ENCODE measurements around the gene ATP5MC2.

The ATP5MC2 gene

GRCh38 chr12:53714004-53714403 is 38.1 kb upstream of the ATP5MC2 start:
- TF ChIP-seq CTBP1 (IDR thresholded peaks at IDR 0.05; ENCODE audit: borderline replicate concordance) (no peak), ZNF384 (IDR thresholded peaks at IDR 0.05) (no peak), ELF4 (IDR thresholded peaks at IDR 0.05) (no peak), BHLHE40 (IDR thresholded peaks at IDR 0.05; ENCODE audit: borderline replicate concordance) (no peak), SP1 (IDR thresholded peaks at IDR 0.05) (no peak), NFRKB (IDR thresholded peaks at IDR 0.05) (no peak), PKNOX1 (IDR thresholded peaks at IDR 0.05) (no peak), FOXA1 (IDR thresholded peaks at IDR 0.05) (no peak), HDGF (IDR thresholded peaks at IDR 0.05; ENCODE audit: borderline replicate concordance) (no peak), FOXM1 (IDR thresholded peaks at IDR 0.05; ENCODE audit: borderline replicate concordance) (no peak)
- DNase-seq (ENCODE audit: extremely low spot score) = no peak
- POLR2A ChIA-PET = interaction anchor here (1.1 to 1.2 kb wide), 2 partner anchors 14 to 25 kb away, joined by 3 read pairs; partner anchors contain the start of gene CALCOCO1
- CTCF ChIA-PET = interaction anchor here (1.6 kb wide), 1 partner anchor 33 kb away, joined by 6 read pairs; no protein-coding TSS in a partner anchor

GRCh38 chr12:53713516-53713915 is 37.6 kb upstream of the ATP5MC2 start:
- no peak for DNase-seq (ENCODE audit: extremely low spot score)
- TF ChIP-seq SUZ12 (IDR thresholded peaks at IDR 0.05) = no peak
- TF ChIP-seq PKNOX1 (IDR thresholded peaks at IDR 0.05) = no peak
- TF ChIP-seq FOXA1 (IDR thresholded peaks at IDR 0.05) = no peak
- TF ChIP-seq L3MBTL2 (conservative IDR thresholded peaks at IDR 0.05) = no peak
- no peak for TF ChIP-seq ARNT (IDR thresholded peaks at IDR 0.05)
- TF ChIP-seq TARDBP (IDR thresholded peaks at IDR 0.05) = no peak
- no peak for TF ChIP-seq ZNF384 (IDR thresholded peaks at IDR 0.05)
- no peak for TF ChIP-seq FOXM1 (IDR thresholded peaks at IDR 0.05; ENCODE audit: borderline replicate concordance)
- TF ChIP-seq LEF1 (IDR thresholded peaks at IDR 0.05; ENCODE audit: borderline replicate concordance) = no peak
- no peak for TF ChIP-seq NFRKB (IDR thresholded peaks at IDR 0.05)
- TF ChIP-seq ELF4 (IDR thresholded peaks at IDR 0.05) = no peak
- TF ChIP-seq FOXK2 (IDR thresholded peaks at IDR 0.05) = no peak
- TF ChIP-seq BHLHE40 (IDR thresholded peaks at IDR 0.05; ENCODE audit: borderline replicate concordance) = no peak
- TF ChIP-seq SP1 (IDR thresholded peaks at IDR 0.05) = no peak
- TF ChIP-seq HDGF (IDR thresholded peaks at IDR 0.05; ENCODE audit: borderline replicate concordance) = no peak
- TF ChIP-seq CTBP1 (IDR thresholded peaks at IDR 0.05; ENCODE audit: borderline replicate concordance) = no peak
- CTCF ChIA-PET = interaction anchor here (1.6 kb wide), 1 partner anchor 33 kb away, joined by 6 read pairs; no protein-coding TSS in a partner anchor
- POLR2A ChIA-PET = interaction anchor here (1.1 to 1.2 kb wide), 2 partner anchors 14 to 25 kb away, joined by 3 read pairs; partner anchors contain the start of gene CALCOCO1

GRCh38 chr12:53712059-53712643 is 36.3 kb upstream of the ATP5MC2 start:
- CTCF ChIA-PET = no interaction called here
- POLR2A ChIA-PET = no interaction called here
- peak; percentile 21 for DNase-seq (ENCODE audit: extremely low spot score)
- no peak for TF ChIP-seq ELF4 (IDR thresholded peaks at IDR 0.05)
- TF ChIP-seq NFRKB (IDR thresholded peaks at IDR 0.05) = no peak
- TF ChIP-seq SUZ12 (IDR thresholded peaks at IDR 0.05) = no peak
- no peak for TF ChIP-seq HDGF (IDR thresholded peaks at IDR 0.05; ENCODE audit: borderline replicate concordance)
- no peak for TF ChIP-seq ARNT (IDR thresholded peaks at IDR 0.05)
- no peak for TF ChIP-seq L3MBTL2 (conservative IDR thresholded peaks at IDR 0.05)

GRCh38 chr12:53710091-53710490 is 34.2 kb upstream of the ATP5MC2 start:
- POLR2A ChIA-PET = no interaction called here
- CTCF ChIA-PET = interaction anchor here (3.1 to 4.1 kb wide), 2 partner anchors 34 to 36 kb away, joined by 14 to 23 read pairs; no protein-coding TSS in a partner anchor

GRCh38 chr12:53709671-53710070 is 33.8 kb upstream of the ATP5MC2 start:
- POLR2A ChIA-PET = no interaction called here
- TF ChIP-seq ELF4 (IDR thresholded peaks at IDR 0.05) (no peak), SUZ12 (IDR thresholded peaks at IDR 0.05) (no peak), CTBP1 (IDR thresholded peaks at IDR 0.05; ENCODE audit: borderline replicate concordance) (no peak)
- no peak for DNase-seq (ENCODE audit: extremely low spot score)
- CTCF ChIA-PET = interaction anchor here (3.1 to 4.1 kb wide), 2 partner anchors 34 to 37 kb away, joined by 14 to 23 read pairs; no protein-coding TSS in a partner anchor

More at GRCh38 chr12:53710091-53710490, 34.2 kb upstream of the ATP5MC2 start:
- DNase-seq (ENCODE audit: extremely low spot score) = no peak
- TF ChIP-seq FOXM1 (IDR thresholded peaks at IDR 0.05; ENCODE audit: borderline replicate concordance) (no peak), L3MBTL2 (conservative IDR thresholded peaks at IDR 0.05) (no peak), NFRKB (IDR thresholded peaks at IDR 0.05) (no peak), BHLHE40 (IDR thresholded peaks at IDR 0.05; ENCODE audit: borderline replicate concordance) (no peak), TARDBP (IDR thresholded peaks at IDR 0.05) (no peak), CTBP1 (IDR thresholded peaks at IDR 0.05; ENCODE audit: borderline replicate concordance) (no peak), ZNF384 (IDR thresholded peaks at IDR 0.05) (no peak), SUZ12 (IDR thresholded peaks at IDR 0.05) (no peak), LEF1 (IDR thresholded peaks at IDR 0.05; ENCODE audit: borderline replicate concordance) (no peak), ELF4 (IDR thresholded peaks at IDR 0.05) (no peak), FOXA1 (IDR thresholded peaks at IDR 0.05) (no peak), HDGF (IDR thresholded peaks at IDR 0.05; ENCODE audit: borderline replicate concordance) (no peak)

- POLR2A ChIA-PET = no interaction called here
- CTCF ChIA-PET = interaction anchor here (4.6 kb wide), 1 partner anchor 39 kb away, joined by 129 read pairs; no protein-coding TSS in a partner anchor
Observed at GRCh38 chr12:53706080-53706479, 30.2 kb upstream of the ATP5MC2 start.

More at GRCh38 chr12:53706080-53706479, 30.2 kb upstream of the ATP5MC2 start:
- no peak for DNase-seq (ENCODE audit: extremely low spot score)
- TF ChIP-seq FOXA1 (IDR thresholded peaks at IDR 0.05) = no peak
- no peak for TF ChIP-seq FOXM1 (IDR thresholded peaks at IDR 0.05; ENCODE audit: borderline replicate concordance)
- TF ChIP-seq FOXK2 (IDR thresholded peaks at IDR 0.05) = no peak
- no peak for TF ChIP-seq SP1 (IDR thresholded peaks at IDR 0.05)
- no peak for TF ChIP-seq NFRKB (IDR thresholded peaks at IDR 0.05)
- no peak for TF ChIP-seq ARNT (IDR thresholded peaks at IDR 0.05)
- TF ChIP-seq SUZ12 (IDR thresholded peaks at IDR 0.05) = no peak
- TF ChIP-seq ELF4 (IDR thresholded peaks at IDR 0.05) = no peak
- no peak for TF ChIP-seq TARDBP (IDR thresholded peaks at IDR 0.05)
- TF ChIP-seq HDGF (IDR thresholded peaks at IDR 0.05; ENCODE audit: borderline replicate concordance) = no peak
- no peak for TF ChIP-seq PKNOX1 (IDR thresholded peaks at IDR 0.05)
- no peak for TF ChIP-seq L3MBTL2 (conservative IDR thresholded peaks at IDR 0.05)
- no peak for TF ChIP-seq LEF1 (IDR thresholded peaks at IDR 0.05; ENCODE audit: borderline replicate concordance)
- TF ChIP-seq BHLHE40 (IDR thresholded peaks at IDR 0.05; ENCODE audit: borderline replicate concordance) = no peak
- no peak for TF ChIP-seq ZNF384 (IDR thresholded peaks at IDR 0.05)
- no peak for TF ChIP-seq CTBP1 (IDR thresholded peaks at IDR 0.05; ENCODE audit: borderline replicate concordance)
